ENCODE measurements around the gene STK11.

The STK11 gene

GRCh38 chr19:1219786-1220476, 14.4 kb downstream of the STK11 start:
- TF ChIP-seq, protein P1, sequence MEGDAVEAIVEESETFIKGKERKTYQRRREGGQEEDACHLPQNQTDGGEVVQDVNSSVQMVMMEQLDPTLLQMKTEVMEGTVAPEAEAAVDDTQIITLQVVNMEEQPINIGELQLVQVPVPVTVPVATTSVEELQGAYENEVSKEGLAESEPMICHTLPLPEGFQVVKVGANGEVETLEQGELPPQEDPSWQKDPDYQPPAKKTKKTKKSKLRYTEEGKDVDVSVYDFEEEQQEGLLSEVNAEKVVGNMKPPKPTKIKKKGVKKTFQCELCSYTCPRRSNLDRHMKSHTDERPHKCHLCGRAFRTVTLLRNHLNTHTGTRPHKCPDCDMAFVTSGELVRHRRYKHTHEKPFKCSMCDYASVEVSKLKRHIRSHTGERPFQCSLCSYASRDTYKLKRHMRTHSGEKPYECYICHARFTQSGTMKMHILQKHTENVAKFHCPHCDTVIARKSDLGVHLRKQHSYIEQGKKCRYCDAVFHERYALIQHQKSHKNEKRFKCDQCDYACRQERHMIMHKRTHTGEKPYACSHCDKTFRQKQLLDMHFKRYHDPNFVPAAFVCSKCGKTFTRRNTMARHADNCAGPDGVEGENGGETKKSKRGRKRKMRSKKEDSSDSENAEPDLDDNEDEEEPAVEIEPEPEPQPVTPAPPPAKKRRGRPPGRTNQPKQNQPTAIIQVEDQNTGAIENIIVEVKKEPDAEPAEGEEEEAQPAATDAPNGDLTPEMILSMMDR (IDR thresholded peaks at IDR 0.05; ENCODE audit: low read depth, low read length) = no peak
- TF ChIP-seq MAX (IDR thresholded peaks at IDR 0.05; ENCODE audit: low read depth, low read length) = no peak
- no peak for TF ChIP-seq MYC (IDR thresholded peaks at IDR 0.05; ENCODE audit: low read depth, low read length)
- no peak for TF ChIP-seq POLR2A (IDR thresholded peaks at IDR 0.05; ENCODE audit: extremely low read depth, insufficient read length)
- H3K4me3 ChIP-seq (ENCODE audit: low read depth, low read length) = no peak overlapping the region

DNA sequence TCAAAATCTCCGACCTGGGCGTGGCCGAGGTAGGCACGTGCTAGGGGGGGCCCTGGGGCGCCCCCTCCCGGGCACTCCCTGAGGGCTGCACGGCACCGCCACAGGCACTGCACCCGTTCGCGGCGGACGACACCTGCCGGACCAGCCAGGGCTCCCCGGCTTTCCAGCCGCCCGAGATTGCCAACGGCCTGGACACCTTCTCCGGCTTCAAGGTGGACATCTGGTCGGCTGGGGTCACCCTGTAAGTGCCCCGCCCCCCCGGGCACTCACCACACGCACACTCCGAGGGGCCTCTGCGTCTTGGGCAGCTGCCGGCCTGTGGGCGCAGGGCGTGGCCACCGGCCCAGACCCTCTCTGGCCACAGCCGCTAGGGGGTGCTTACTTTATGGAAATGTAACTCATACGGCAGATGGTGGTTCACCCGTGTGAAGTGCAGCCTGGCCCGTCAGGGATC, 14.9 kb downstream of the STK11 start:
- no peak for DNase-seq (ENCODE audit: low read depth)
- TF ChIP-seq, protein P1 (IDR thresholded peaks at IDR 0.05; ENCODE audit: low read depth, low read length) = no peak
- TF ChIP-seq MYC (IDR thresholded peaks at IDR 0.05; ENCODE audit: low read depth, low read length) (no peak), POLR2A (IDR thresholded peaks at IDR 0.05; ENCODE audit: extremely low read depth, insufficient read length) (no peak), MAX (IDR thresholded peaks at IDR 0.05; ENCODE audit: low read depth, low read length) (no peak)
- H3K4me3 ChIP-seq (ENCODE audit: low read depth, low read length) = no peak overlapping the region

More at GRCh38 chr19:1219786-1220476, 14.4 kb downstream of the STK11 start:
- no peak for DNase-seq (ENCODE audit: low read depth)

GRCh38 chr19:1220976-1221903, 15.7 kb downstream of the STK11 start:
- DNase-seq (ENCODE audit: low read depth) = no peak
- TF ChIP-seq, protein P1 (IDR thresholded peaks at IDR 0.05; ENCODE audit: low read depth, low read length) = peak; percentile 13
- TF ChIP-seq MYC (IDR thresholded peaks at IDR 0.05; ENCODE audit: low read depth, low read length) (no peak), POLR2A (IDR thresholded peaks at IDR 0.05; ENCODE audit: extremely low read depth, insufficient read length) (no peak), MAX (IDR thresholded peaks at IDR 0.05; ENCODE audit: low read depth, low read length) (no peak)
- H3K4me3 ChIP-seq (ENCODE audit: low read depth, low read length) = no peak overlapping the region

- H3K4me3 ChIP-seq (ENCODE audit: low read depth, low read length) = no peak overlapping the region
- no peak for DNase-seq (ENCODE audit: low read depth)
- TF ChIP-seq MAX (IDR thresholded peaks at IDR 0.05; ENCODE audit: low read depth, low read length) = no peak
- TF ChIP-seq, protein P1 (IDR thresholded peaks at IDR 0.05; ENCODE audit: low read depth, low read length) = no peak
- TF ChIP-seq POLR2A (IDR thresholded peaks at IDR 0.05; ENCODE audit: extremely low read depth, insufficient read length) = no peak
- no peak for TF ChIP-seq MYC (IDR thresholded peaks at IDR 0.05; ENCODE audit: low read depth, low read length)
Measured at GRCh38 chr19:1221904-1222255, 16.3 kb downstream of the STK11 start.

DNA sequence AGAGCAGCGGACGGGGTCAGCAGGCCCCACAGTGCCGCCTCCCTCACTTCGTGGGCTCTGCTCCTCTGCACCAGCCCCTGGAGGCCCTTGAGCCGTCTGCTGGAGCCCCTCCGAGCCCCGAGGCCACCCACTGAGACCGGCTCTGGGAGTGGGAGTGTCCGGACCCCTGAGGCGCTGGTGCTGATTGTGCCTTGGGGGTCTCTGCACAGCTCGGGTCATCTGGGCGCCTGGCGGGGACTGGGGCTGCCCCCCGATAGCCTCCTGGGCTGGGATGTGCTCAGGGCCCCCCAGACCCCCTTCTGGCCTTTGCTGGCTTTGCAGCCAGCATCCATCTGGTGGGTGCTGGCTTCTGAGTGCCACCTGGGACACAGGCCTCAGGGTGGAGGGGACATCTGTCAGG, 16.8 kb downstream of the STK11 start:
- no peak overlapping the region for H3K4me3 ChIP-seq (ENCODE audit: low read depth, low read length)
- DNase-seq (ENCODE audit: low read depth) = no peak
- no peak for TF ChIP-seq MAX (IDR thresholded peaks at IDR 0.05; ENCODE audit: low read depth, low read length)
- TF ChIP-seq, protein P1 (IDR thresholded peaks at IDR 0.05; ENCODE audit: low read depth, low read length) = no peak
- no peak for TF ChIP-seq POLR2A (IDR thresholded peaks at IDR 0.05; ENCODE audit: extremely low read depth, insufficient read length)
- no peak for TF ChIP-seq MYC (IDR thresholded peaks at IDR 0.05; ENCODE audit: low read depth, low read length)

Data from NB4 (cell line).